Measurements from ENCODE around the gene LIN54.
A peak's percentile ranks its signal among the peaks of the same experiment; 100 is the strongest.
"Not testable (repeated sequence)": the region's sequence is repeated elsewhere in the genome, so short reads cannot be mapped to it uniquely, and the experiment has no call there.

LIN54 gene

GRCh38 chr4:83010522-83011318 is at the start of gene LIN54:
TSS of gene LIN54 (minus strand) at chr4:83010823. CDS start at chr4:82984844, 25,979 bp downstream.
- peak; percentile 80 for DNase-seq (ENCODE audit: low read depth)

- no peak for DNase-seq (ENCODE audit: low read depth)
Observed at GRCh38 chr4:83054928-83055327, 44.3 kb upstream of the LIN54 start.

GRCh38 chr4:83048781-83049180 is 38.2 kb upstream of the LIN54 start:
- DNase-seq (ENCODE audit: low read depth), result not testable (repeated sequence)

- no peak for DNase-seq (ENCODE audit: low read depth)
Observed at GRCh38 chr4:83046693-83047473, 36.3 kb upstream of the LIN54 start.

- DNase-seq (ENCODE audit: low read depth), result no peak
Observed at GRCh38 chr4:83043801-83044407, 33.3 kb upstream of the LIN54 start.

- not testable (repeated sequence) for DNase-seq (ENCODE audit: low read depth)
Observed at GRCh38 chr4:83043157-83043556, 32.5 kb upstream of the LIN54 start.

- no peak for DNase-seq (ENCODE audit: low read depth)
Observed at GRCh38 chr4:83040269-83040668, 29.6 kb upstream of the LIN54 start.

- no peak for DNase-seq (ENCODE audit: low read depth)
Observed at GRCh38 chr4:83036991-83037665, 26.5 kb upstream of the LIN54 start.

GRCh38 chr4:83034630-83035494 is 24.2 kb upstream of the LIN54 start, which contains the start of gene COPS4:
TSS of gene COPS4 (plus strand) at chr4:83035183. CDS start at chr4:83035225, 42 bp downstream.
- DNase-seq (ENCODE audit: low read depth), result peak; percentile 94

GRCh38 chr4:83029688-83030087 is 19.1 kb upstream of the LIN54 start:
- DNase-seq (ENCODE audit: low read depth), result no peak

GRCh38 chr4:83028976-83029375 is 18.4 kb upstream of the LIN54 start:
- DNase-seq (ENCODE audit: low read depth), result no peak

- DNase-seq (ENCODE audit: low read depth), result no peak
Observed at GRCh38 chr4:83025563-83025962, 14.9 kb upstream of the LIN54 start.

- no peak for DNase-seq (ENCODE audit: low read depth)
Observed at GRCh38 chr4:83024233-83024632, 13.6 kb upstream of the LIN54 start.

- DNase-seq (ENCODE audit: low read depth), result not testable (repeated sequence)
Observed at GRCh38 chr4:83023599-83023998, 13.0 kb upstream of the LIN54 start.

GRCh38 chr4:83022724-83023450 is 12.3 kb upstream of the LIN54 start:
- DNase-seq (ENCODE audit: low read depth), result no peak

GRCh38 chr4:83019794-83020494 is 9.3 kb upstream of the LIN54 start:
- DNase-seq (ENCODE audit: low read depth), result no peak

- DNase-seq (ENCODE audit: low read depth), result no peak
Observed at GRCh38 chr4:83013902-83014301, 3.3 kb upstream of the LIN54 start.

GRCh38 chr4:83013420-83013867 is 2.8 kb upstream of the LIN54 start:
- DNase-seq (ENCODE audit: low read depth), result no peak

- peak; percentile 95 for DNase-seq (ENCODE audit: low read depth)
Observed at GRCh38 chr4:83012687-83013419, 2.2 kb upstream of the LIN54 start.
